HG02885 (cell line): ENCODE measurements around the gene TCEAL4.
"Not testable (repeated sequence)": the region's sequence is repeated elsewhere in the genome, so short reads cannot be mapped to it uniquely, and the experiment has no call there.

ENCODE experiments used
- ATAC-seq: cut with Tn5 transposase; IDR thresholded peaks from one replicate; pipeline ENCODE4 v1.9.1; 2021; ENCODE audit warnings: mild to moderate bottlenecking; ENCODE audit not compliant: unreplicated experiment, poor library complexity

Gene TCEAL4

DNA sequence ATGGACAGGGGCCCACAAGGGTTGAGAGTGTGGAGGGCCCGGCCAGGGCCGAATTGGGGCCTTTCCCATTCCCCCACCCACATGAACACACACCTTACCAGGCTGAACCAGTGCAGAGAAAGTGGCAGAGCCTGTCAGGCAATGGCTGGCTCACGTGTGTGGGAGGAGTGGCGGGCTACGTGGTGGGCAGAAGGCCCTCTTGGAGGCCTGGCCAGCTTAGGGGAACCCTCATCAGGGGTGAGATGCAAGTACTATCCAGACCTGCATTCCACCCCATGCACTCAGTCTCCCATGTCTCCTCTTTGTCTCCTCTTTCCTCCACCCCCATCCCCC, 965 bp downstream of the TCEAL4 start:
- no peak for ATAC-seq

DNA sequence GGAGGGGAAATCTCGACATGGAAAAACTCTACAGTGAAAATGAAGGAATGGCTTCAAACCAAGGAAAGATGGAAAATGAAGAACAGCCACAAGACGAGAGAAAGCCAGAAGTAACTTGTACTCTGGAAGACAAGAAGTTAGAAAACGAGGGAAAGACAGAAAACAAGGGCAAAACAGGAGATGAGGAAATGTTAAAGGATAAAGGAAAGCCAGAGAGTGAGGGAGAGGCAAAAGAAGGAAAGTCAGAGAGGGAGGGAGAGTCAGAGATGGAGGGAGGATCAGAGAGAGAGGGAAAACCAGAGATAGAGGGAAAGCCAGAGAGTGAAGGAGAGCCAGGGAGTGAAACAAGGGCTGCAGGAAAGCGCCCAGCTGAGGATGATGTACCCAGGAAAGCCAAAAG, 1.3 kb downstream of the TCEAL4 start:
- no peak for ATAC-seq

DNA sequence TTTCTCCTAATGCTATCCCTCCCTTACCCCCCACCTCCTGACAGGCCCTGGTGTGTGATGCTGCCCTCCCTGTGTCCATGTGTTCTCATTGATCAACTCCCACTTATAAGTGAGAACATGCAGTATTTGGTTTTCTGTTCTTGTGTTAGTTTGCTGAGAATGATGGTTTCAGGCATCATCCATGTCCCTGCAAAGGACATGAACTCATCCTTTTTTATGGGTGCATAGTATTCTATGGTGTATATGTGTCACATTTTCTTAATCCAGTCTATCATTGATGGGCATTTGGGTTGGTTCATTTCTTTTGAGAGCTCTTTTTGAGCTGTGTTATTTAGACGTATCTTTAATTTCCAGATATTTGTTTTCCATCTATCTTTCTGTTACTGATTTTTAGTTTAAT, 7.0 kb downstream of the TCEAL4 start:
- ATAC-seq: not testable (repeated sequence)

DNA sequence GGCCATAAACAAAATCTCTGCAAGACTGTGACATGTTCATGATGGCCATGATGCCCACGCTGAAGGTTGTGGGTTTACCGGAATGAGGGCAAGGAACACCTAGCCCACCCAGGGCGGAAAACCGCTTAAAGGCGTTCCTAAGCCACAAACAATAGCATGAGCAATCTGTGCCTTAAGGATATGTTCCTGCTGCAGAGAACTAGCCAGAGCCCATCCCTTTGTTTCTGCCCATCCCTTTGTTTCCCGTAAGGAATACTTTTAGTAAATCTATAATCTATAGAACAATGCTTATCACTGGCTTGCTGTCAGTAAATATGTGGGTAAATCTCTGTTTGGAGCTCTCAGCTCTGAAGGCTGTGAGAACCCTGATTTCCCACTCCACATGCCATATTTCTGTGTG, 9.9 kb downstream of the TCEAL4 start:
- ATAC-seq: not testable (repeated sequence)

DNA sequence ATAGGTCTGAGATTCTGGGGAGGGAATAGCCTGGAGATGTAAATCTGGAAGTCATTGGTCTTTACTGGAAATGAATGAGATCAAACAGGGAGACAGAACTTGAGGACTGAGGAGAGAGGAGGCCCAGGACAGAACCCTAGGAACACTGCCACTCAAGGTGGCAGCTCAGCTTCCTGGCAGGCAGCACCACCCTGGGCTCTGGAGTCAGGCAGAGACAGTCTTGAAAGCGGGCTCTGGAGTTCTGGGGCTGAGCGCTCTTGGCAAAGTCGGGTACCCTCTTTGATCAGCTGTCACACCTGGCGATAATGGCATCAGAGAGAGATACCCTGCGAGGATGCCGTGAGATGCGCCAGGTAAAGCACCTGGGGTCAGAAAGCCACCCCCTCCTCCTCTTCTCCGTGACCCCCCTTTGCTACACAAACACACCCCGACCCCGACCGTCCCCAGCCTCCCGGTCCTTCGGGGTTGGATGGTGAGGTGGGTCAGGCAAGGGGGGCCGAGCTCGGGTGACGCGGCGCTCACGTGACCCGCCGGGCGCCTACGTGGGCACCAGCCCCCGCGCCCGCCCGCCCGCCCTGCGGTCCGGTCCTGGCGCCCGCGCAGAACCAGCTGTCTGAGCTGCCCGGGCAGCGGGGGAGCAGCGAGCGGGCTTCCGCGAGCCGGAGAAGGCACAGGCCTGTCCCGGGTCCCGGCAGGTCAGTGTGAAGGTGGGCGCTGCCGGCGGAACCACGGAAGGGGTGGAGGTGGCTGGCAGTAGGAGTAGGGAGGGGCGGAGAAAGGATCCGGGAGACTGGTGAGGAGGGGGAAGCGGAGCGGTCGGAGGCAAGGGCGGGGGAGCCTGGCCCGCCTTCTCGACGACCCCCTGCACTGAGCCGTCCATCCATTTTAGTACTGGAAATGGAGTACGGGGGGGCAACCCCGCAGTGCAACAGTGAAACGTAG, 22.3 kb downstream of the TCEAL4 start, which contains the start of gene TCEAL3:
TSS of gene TCEAL3 (plus strand) at position 600 of the 942 bp plus-strand sequence. CDS start 1,102 bp downstream, outside the sequence.
- peak; percentile 81 for ATAC-seq

DNA sequence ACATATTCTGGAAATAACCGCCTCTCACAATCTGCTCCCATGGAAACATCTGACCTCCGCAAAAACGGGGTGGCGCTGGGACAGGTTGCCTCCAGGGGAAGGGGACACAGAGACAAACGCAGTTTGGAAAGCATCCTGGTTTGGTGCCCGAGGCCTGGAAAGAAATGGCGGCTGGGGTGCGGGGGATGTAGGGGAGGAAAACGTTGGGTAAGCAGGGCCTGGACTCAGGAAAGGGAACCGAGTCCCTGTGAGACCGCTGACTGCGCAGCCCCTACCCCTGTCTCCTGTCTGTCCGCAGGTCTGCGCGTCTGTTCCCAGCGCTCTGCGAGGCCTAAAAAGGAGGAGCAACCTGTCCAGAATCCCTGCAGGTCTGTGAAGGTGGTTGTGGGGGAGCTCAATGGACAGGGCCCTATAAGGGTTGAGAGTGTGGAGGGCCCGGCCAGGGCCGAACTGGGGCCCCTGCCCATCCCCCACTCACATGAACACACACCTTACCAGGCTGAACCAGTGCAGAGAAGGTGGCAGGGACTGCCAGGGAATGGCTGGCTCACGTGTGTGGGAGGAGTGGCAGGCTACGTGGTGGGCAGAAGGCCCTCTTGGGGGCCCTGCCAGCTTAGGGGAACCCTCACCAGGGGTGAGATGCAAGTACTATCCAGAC, 23.1 kb downstream of the TCEAL4 start:
- peak; percentile 28 for ATAC-seq

DNA sequence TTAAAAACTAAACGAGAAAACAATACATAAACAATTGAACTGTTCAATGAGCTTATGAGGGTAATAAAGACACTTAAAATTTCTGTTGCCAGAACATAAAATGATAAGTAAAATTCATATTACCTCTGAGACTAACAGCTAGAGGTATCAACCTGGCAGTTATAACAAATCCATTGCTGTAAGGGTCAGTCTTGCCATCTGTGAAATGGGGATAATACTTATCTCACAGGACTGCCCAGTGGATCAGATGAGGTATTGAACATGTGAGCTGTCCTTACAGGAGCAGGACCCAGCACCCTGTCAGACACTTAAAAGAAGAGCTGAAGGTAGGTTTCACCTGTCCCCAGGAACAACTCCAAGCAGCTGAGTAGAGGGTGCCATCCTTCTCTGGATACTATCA, 25.0 kb downstream of the TCEAL4 start:
- ATAC-seq: no peak

DNA sequence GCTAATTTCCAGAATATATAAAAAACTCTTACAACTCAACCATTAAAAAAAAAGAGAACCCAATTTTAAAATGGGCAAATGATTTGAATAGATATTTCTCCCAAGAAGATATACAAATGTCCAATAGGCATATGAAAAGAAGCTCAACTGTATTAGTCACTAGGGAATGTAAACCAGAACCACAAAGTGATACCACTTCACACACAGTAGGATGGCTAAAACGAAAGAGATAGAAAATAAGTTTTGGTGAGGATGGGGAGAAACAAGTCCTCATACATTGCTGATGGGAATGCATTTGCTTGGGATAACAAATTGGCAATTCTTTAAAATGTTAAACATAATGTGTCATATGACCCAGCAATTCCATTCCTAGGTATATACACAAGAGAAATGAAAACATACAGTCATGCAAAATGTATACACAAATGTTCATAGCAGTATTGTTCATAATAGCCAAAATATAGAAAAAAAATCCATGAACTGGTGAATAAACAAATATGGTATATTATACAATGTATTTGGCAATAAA, 28.1 kb downstream of the TCEAL4 start:
- no peak for ATAC-seq

DNA sequence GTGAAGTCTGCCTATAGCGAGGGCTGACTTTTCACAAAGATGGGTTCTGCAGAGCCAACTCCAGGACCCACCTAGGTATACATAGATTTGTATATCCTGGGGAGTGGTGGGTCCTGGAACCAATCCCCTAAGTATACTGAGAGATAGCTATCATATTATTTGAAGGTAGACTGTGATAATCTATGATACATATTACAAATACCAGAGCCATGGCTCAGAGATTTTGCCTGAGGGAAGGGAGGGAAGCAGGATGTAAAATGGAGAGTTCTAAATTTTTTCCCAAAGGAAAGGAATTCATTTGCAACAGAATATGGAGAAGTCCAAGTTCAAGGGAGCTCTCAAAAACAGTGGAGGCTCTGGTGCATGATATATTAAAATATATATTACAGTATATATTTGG, 29.7 kb downstream of the TCEAL4 start:
- ATAC-seq: no peak

DNA sequence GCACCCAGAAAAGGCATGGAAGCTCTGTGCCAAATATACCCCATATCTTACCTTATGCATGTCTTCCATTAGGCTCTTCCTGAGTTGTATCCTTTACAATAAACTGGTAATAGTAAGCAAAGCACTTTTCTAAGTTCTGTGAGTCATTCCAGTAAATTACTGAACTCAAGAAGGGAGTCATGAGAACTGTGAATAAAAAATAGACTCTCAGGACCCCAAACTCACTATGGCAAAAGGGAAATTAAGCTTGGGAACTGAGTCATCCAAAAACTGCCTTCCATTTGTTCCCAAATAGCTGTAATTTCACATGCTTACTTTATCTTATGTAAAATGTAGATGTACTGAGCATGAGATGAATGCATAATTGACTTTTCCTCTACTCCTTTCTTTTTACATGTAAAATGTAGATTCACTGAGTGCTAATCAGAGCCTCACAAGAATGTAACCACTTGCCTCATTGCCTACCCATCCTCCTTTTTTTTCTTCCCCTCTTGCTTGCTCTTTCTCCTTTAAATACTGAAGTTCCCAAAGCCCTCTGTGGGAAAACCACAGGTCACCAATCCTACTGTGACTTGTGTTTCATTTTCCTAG, 30.6 kb downstream of the TCEAL4 start:
- no peak for ATAC-seq

DNA sequence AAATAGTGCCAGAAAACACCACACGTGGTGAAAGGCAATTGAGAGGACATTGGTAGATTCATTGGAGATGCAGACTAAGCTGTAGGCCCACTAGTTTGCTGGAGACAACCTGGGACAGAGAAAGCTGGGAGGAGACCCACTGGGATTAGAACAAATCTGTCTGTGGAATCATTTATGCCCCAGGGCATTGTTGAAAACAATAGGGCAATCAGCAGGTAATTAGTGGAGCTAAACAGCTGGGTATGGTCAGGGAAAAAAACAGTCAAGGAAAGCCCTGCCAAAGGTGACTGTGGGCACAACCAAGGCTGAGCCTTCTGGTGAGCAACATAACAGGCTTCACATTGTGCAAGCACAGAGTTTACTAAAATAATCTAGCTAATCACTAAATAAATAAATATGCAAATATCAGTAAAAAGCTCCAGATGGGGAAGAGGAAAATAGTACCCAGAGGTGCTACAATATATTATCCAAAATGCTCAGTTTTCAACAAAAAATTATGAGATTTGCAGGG, 31.4 kb downstream of the TCEAL4 start:
- ATAC-seq: no peak

DNA sequence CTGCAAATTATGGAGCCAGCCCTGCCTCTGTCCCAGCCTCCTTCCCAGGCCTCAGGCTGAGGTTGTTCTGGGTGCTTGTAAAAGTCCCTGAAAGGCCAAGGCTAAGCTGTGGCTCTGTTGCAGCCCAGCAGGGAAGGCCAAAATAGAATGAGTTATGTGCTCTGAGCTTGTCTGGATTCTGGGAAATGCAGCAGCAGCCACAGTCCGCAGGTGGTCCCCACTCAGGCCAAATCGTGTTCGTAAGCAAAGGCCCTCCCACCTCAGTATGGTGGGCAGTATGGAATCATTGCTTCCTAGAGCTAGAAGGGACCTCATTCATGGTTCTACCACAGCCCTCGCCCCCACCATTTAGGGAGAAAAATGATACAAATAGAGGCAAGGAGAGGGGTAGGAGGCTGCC, 38.8 kb downstream of the TCEAL4 start:
- ATAC-seq: no peak

DNA sequence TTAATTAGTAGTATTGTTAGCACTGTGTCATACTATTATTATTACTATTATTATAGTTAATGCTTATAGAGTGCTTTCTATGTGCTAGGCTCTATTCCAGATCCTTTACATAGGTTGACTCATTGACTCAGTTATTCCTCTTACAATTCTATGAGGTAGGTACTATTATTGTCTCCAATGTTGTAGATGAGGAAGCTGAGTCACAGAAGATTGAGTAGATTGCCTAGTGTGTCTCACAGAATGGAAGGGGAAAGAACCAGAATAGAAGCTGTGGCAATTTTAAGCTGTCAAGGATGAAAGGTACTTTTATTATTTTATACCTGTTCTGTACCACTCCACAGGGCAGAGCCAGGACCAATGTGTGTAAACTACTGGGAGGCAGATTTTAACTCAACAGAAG, 41.5 kb downstream of the TCEAL4 start:
- ATAC-seq: no peak

DNA sequence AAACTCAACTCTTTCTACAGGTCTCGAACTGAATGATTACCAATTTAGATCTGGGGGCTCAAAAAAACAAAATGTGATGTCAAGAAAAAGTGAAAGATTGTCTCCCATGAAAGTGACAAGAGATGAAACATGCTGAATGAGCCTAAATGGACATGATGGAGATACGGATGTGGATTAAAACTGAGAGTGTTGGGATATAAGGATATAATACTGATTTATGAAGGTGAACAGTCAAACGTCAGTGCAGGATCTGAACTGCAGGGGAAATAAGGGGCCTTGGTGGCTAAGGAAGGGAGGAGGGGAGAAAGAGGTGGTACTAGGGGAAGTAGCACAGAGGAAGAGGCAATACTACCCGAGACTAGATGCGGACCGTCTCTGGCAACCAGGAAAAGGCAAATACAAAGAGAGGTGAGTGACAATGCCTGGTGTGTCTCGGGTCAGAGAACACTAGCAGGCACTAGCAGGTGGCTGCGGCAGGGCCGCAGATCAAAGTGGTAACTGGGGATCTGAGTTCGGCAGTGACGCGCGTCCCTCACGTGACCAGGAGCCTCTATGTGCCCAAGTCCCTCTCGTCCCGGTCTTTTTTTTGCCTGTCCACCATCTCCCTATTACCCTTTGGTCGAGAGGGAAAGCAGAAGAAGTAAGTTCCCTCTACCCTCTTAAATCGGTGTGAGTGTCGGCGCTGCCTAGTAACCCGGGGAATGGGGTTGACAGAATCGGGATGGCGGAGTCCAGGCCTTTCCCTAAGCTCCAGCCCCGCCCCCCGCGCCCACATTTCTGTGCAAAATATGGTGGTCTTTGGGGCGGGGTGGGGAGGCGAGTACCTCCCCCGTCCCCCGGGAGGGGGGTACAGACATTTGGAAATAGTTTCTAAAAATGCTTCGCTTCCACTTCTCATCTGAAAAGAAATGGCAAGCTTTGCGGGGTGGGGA, 43.3 kb downstream of the TCEAL4 start, which contains the start of gene TCEAL1:
TSS of gene TCEAL1 (plus strand) at position 590 of the 932 bp plus-strand sequence. CDS start 942 bp downstream, outside the sequence.
- peak; percentile 77 for ATAC-seq

DNA sequence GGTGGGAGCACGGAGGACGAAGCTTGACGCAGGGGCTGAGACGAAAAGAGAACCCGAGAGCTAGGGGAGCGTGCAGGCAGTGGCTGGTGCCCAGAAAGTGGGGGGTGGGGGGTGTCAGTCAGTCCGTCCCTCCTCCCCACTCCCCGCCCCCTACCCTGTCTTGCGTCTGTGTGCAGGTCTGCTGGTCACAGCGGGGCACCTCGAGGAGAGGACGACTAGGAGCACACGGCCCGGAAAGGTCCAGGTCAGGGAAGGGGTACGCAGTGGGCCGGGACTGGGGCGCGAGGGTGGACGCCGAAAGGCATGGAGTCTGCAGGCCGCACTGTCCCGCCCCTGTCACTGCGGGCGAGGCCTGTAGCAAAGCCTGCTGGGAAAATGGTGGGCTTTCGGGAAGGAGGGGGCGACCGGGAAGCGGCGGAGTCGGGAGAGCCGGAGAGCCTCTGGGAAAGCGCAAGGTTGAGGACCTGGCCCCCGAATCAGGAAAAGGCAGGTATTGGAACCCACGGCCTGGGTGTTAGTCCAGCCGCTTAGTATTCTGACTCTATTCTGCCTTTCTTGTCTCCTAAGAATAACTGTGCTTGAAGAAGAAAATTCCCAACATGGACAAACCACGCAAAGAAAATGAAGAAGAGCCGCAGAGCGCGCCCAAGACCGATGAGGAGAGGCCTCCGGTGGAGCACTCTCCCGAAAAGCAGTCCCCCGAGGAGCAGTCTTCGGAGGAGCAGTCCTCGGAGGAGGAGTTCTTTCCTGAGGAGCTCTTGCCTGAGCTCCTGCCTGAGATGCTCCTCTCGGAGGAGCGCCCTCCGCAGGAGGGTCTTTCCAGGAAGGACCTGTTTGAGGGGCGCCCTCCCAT, 44.2 kb downstream of the TCEAL4 start:
- peak; percentile 48 for ATAC-seq

DNA sequence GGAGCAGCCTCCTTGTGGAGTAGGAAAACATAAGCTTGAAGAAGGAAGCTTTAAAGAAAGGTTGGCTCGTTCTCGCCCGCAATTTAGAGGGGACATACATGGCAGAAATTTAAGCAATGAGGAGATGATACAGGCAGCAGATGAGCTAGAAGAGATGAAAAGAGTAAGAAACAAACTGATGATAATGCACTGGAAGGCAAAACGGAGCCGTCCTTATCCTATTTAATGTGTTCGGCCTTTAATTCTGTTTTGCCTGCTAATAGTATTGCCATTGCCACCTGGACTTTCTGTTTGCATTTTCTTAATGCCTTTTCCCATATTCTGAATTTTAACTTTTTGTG, 44.8 kb downstream of the TCEAL4 start:
- no peak for ATAC-seq

DNA sequence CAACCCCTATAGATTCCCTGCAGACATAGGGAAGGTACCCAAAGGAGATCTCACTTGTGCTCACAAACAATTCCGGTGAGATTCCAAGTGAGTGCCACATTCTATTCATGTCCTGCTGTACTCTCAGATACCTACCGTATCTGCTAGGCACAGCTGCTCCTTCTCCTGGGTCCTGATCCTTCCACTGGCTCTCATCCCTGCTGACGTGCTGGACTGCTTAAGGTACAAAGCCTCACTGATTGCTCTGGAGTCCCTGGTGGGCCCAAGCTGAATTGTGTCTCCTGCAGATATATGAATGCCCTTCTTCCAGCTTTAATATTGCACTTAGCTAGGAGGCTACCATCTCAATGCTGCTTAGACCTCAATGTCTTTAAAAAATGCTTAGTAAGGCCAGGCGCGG, 45.8 kb downstream of the TCEAL4 start:
- ATAC-seq: no peak

DNA sequence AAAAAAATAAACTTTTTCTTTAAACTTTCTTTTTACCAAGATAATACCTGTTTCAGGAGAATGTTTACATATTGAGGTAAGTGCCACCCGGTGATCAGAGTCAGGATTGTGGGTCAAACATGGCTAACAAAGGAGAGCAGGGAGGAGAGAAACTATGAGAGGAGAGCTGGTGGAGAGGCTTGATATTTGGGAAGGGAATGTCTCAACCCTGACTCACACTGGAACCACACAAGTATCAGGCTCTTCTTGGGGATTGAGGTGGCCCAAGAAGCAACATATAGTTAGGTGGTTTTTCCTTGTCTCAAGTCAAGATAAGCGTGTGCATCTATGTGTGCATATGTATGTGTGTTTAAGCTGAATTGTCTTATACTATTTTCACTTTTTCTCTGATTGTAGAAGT, 50.1 kb downstream of the TCEAL4 start:
- no peak for ATAC-seq
